ENCODE measurements around the gene RPS16. TPM values are rescaled to one million over a fixed set of nuclear protein-coding genes. Genes with fewer than 3 reads are reported as not detected.
A peak's percentile ranks its signal among the peaks of the same experiment; 100 is the strongest.

The RPS16 gene
- total RNA-seq, 1 experiment from 2014 or later, result 2,510 TPM

- intact Hi-C loops (cut with micrococcal nuclease; ENCODE audit: unreplicated experiment), result loop anchor here (1.0 to 5.0 kb wide), 12 partner anchors 10 to 451 kb away; partner anchors contain the start of genes EID2B, FBXO27, MED29 and PAF1
- Histone ChIP-seq H2AFZ (peak overlapping the region; percentile 82), H3K9me2 (ENCODE audit: insufficient read depth) (no peaks in the 10 kb centered on the region), H3K79me2 (ENCODE audit: low read depth) (peaks cover 15% of the 10 kb centered on the region), H3K36me3 (ENCODE audit: low read depth) (peaks cover 10% of the 10 kb centered on the region; the same call in 1 of the 2 replicates), H3K27me3 (ENCODE audit: insufficient read depth, low read depth) (no peaks in the 10 kb centered on the region), H3F3A (ENCODE audit: insufficient read depth, low read depth) (peaks cover 40% of the 10 kb centered on the region; the same call in 1 of the 2 replicates), H4K20me1 (ENCODE audit: insufficient read depth) (peaks cover 10% of the 10 kb centered on the region), H3K9me3 (ENCODE audit: insufficient read depth, low read depth) (no peaks in the 10 kb centered on the region), H3K4me3 (peak overlapping the region; percentile 92), H3K27ac (no peak overlapping the region), H3K4me1 (replicated peaks; ENCODE audit: insufficient read depth) (peaks cover 30% of the 10 kb centered on the region), H3K4me2 (peak overlapping the region; percentile 90)
- ChIA-PET CTCF (no interaction called here), POLR2A (ENCODE audit: unreplicated experiment) (interaction anchor here (0.6 to 0.8 kb wide), 2 partner anchors 11 to 14 kb away, joined by 4 read pairs; no protein-coding TSS in a partner anchor)
- TF ChIP-seq CTCF (conservative IDR thresholded peaks at IDR 0.05) (peak; percentile 64; the same call in 1 of the 2 replicates), EZH2 (IDR thresholded peaks at IDR 0.05; ENCODE audit: low read depth) (no peak)
- peak in 1 of 2 experiments; percentile 39 for DNase-seq
- no TSS peak for BruUV-seq (replicated peaks)
These were observed 22.9 kb downstream of the RPS16 start for GRCh38 chr19:39412867-39413271.

GRCh38 chr19:39412100-39412866 lies 23.5 kb downstream of the RPS16 start, which contains the start of gene PLEKHG2:
Gene PLEKHG2, plus strand, starts transcription at chr19:39412669. Its CDS starts 1,418 bp downstream, at chr19:39414087.
- CTCF ChIA-PET, result interaction anchor here (0.6 to 1.4 kb wide), 2 partner anchors 14 to 216 kb away, joined by 3 to 8 read pairs; no protein-coding TSS in a partner anchor
- H3K79me2 ChIP-seq (ENCODE audit: low read depth), result peaks cover 21% of the 10 kb centered on the region
- POLR2A ChIA-PET (ENCODE audit: unreplicated experiment), result interaction anchor here (0.6 to 1.3 kb wide), 3 partner anchors 10 to 21 kb away, joined by 4 to 9 read pairs (median 7); partner anchors contain the start of genes MED29 and PAF1
- intact Hi-C loops (cut with micrococcal nuclease; ENCODE audit: unreplicated experiment), result loop anchor here (1.0 to 5.0 kb wide), 11 partner anchors 9 to 450 kb away; partner anchors contain the start of genes EID2B, FBXO27, PAK4 and SAMD4B
- peak; percentile 97 for DNase-seq
- BruUV-seq (replicated peaks), result no TSS peak
- peaks cover 30% of the 10 kb centered on the region for H3K4me1 ChIP-seq (replicated peaks; ENCODE audit: insufficient read depth)
- 0 out of 2 replicates have a peak within 1 kb of the TSS, but pooled peaks have one; percentile 93 for H3K27ac ChIP-seq
- H3K9me3 ChIP-seq (ENCODE audit: insufficient read depth, low read depth), result no peaks in the 10 kb centered on the region
- H3K4me2 ChIP-seq, result peak within 1 kb of the TSS; percentile 99
- no peaks in the 10 kb centered on the region for H3K27me3 ChIP-seq (ENCODE audit: insufficient read depth, low read depth)
- peaks cover 42% of the 10 kb centered on the region; the same call in 1 of the 2 replicates for H3F3A ChIP-seq (ENCODE audit: insufficient read depth, low read depth)
- H3K9me2 ChIP-seq (ENCODE audit: insufficient read depth), result no peaks in the 10 kb centered on the region
- H4K20me1 ChIP-seq (ENCODE audit: insufficient read depth), result peaks cover 14% of the 10 kb centered on the region
- peaks cover 11% of the 10 kb centered on the region; the same call in 1 of the 2 replicates for H3K36me3 ChIP-seq (ENCODE audit: low read depth)
- H2AFZ ChIP-seq, result peak within 1 kb of the TSS; percentile 82
- peak within 1 kb of the TSS; percentile 92 for H3K4me3 ChIP-seq
- TF ChIP-seq EZH2 (IDR thresholded peaks at IDR 0.05; ENCODE audit: low read depth) (no peak), CTCF (conservative IDR thresholded peaks at IDR 0.05) (peak; percentile 92)

GRCh38 chr19:39411832-39412099 lies 24.0 kb downstream of the RPS16 start:
- peaks cover 26% of the 10 kb centered on the region for H3K79me2 ChIP-seq (ENCODE audit: low read depth)
- H3F3A ChIP-seq (ENCODE audit: insufficient read depth, low read depth), result peaks cover 47% of the 10 kb centered on the region; the same call in 1 of the 2 replicates
- no peak for TF ChIP-seq EZH2 (IDR thresholded peaks at IDR 0.05; ENCODE audit: low read depth)
- peak; percentile 98 for TF ChIP-seq CTCF (conservative IDR thresholded peaks at IDR 0.05)
- H3K4me2 ChIP-seq, result peak overlapping the region; percentile 99
- H3K4me1 ChIP-seq (replicated peaks; ENCODE audit: insufficient read depth), result peaks cover 30% of the 10 kb centered on the region
- POLR2A ChIA-PET (ENCODE audit: unreplicated experiment), result interaction anchor here (0.7 to 1.3 kb wide), 4 partner anchors 10 to 481 kb away, joined by 3 to 9 read pairs (median 5); partner anchors contain the start of genes MED29, MRPS12, PAF1 and SARS2
- H3K9me3 ChIP-seq (ENCODE audit: insufficient read depth, low read depth), result no peaks in the 10 kb centered on the region
- peak; percentile 78 to 89 for DNase-seq
- intact Hi-C loops (cut with micrococcal nuclease; ENCODE audit: unreplicated experiment), result loop anchor here (1.0 to 5.0 kb wide), 12 partner anchors 8 to 449 kb away; partner anchors contain the start of genes EID2B, FBXO27, PAK4 and SAMD4B
- CTCF ChIA-PET, result interaction anchor here (0.6 to 1.4 kb wide), 3 partner anchors 10 to 443 kb away, joined by 3 to 8 read pairs (median 4); no protein-coding TSS in a partner anchor
- 0 out of 2 replicates have a peak overlapping the region, but pooled peaks have one; percentile 93 for H3K27ac ChIP-seq
- no peaks in the 10 kb centered on the region for H3K9me2 ChIP-seq (ENCODE audit: insufficient read depth)
- no peak overlapping the region for H2AFZ ChIP-seq
- H3K27me3 ChIP-seq (ENCODE audit: insufficient read depth, low read depth), result no peaks in the 10 kb centered on the region
- H3K4me3 ChIP-seq, result peak overlapping the region; percentile 45; the same call in 1 of the 2 replicates
- peaks cover 14% of the 10 kb centered on the region for H4K20me1 ChIP-seq (ENCODE audit: insufficient read depth)
- no TSS peak for BruUV-seq (replicated peaks)
- H3K36me3 ChIP-seq (ENCODE audit: low read depth), result peaks cover 11% of the 10 kb centered on the region; the same call in 1 of the 2 replicates
